GM12875 (cell line): ENCODE results near the gene MCEE.
"Not testable (repeated sequence)": the region's sequence is repeated elsewhere in the genome, so short reads cannot be mapped to it uniquely, and the experiment has no call there.

ENCODE experiments used
- H3K4me3 ChIP-seq: one replicate; pipeline ENCODE4 v1.5.1; 2011; ENCODE audit warnings: low read depth, low read length, control low read depth
- CTCF ChIP-seq: IDR thresholded peaks from 2 replicates; pipeline ENCODE4 v1.5.1; 2011; ENCODE audit warnings: low read depth, mild to moderate bottlenecking, control low read depth, inconsistent platforms, low read length, moderate library complexity, borderline replicate concordance; ENCODE audit not compliant: insufficient read depth

The MCEE gene

DNA sequence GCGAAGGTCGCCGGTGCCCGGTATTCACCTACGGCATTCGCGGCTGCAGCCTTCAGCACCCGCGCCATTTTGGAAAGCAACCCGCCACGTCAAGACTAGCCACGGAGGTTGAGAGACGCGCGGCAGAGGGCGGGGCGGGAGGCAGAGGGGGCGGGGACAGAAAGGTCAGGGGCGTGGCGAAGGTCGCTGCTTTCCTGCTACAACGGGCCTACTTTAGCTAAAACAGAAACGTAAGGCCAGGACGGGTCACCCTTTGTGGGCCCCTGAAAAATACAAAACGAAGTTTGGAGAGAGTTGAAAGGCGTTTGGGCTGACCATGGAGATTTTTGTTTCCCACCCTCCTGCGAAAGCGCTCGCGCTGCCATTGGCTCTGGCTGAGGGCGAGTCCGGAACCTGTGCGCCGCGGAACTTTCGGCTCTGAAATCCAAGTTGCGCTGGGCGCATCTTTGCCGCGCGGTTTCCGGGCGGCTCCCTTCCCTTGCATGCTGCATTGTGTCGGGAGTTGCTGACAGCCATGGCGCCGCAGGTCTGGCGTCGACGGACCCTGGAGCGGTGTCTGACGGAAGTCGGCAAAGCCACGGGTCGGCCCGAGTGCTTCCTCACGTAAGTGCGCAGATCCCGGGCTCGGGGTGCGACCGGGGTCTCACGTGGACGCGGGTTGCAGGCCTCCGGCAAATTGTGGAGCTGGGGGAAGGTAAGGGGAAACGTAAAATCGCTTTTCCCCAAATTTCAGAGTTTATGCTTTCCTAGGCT lies at the start of gene MCEE, which contains the start of gene MPHOSPH10:
Gene MCEE, minus strand, starts transcription at position 78 of the 753 bp plus-strand sequence. Its CDS starts 10 bp downstream, at position 68.
Gene MPHOSPH10, plus strand, starts transcription at position 483 of the 753 bp plus-strand sequence. Its CDS starts 32 bp downstream, at position 515.
- peak within 1 kb of the TSS; percentile 77 for H3K4me3 ChIP-seq
- no peak for TF ChIP-seq CTCF

GRCh38 chr2:71178836-71179235 lies 48.8 kb upstream of the MCEE start:
- H3K4me3 ChIP-seq: not testable (repeated sequence)

- TF ChIP-seq CTCF: no peak
- H3K4me3 ChIP-seq: no peak overlapping the region
Measured at GRCh38 chr2:71174207-71174606, 44.2 kb upstream of the MCEE start.

- H3K4me3 ChIP-seq: no peak overlapping the region
- TF ChIP-seq CTCF: no peak
Measured at GRCh38 chr2:71173096-71173495, 43.1 kb upstream of the MCEE start.

DNA sequence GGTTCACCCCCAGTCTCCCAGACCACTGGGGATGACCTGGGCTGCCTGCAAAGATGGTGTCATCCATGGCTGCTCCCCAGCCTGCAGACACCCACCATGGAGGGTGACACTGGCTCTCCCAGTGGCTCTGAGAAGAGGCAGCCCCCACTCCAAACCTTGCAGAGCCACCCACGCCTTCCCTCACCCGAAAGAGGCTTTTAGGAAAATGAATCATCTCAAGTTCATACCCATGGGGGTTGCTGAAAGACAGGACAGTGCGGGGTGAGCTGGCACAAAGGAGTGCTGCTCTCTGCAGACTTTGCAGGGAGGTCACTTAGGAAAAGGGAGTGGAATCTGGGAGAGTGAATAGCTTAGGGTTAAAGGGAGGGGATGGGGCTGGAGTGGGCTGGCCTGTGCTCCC lies 36.8 kb upstream of the MCEE start:
- TF ChIP-seq CTCF: no peak

GRCh38 chr2:71157124-71157793 lies 27.2 kb upstream of the MCEE start:
- H3K4me3 ChIP-seq: no peak overlapping the region
- peak; percentile 81 for TF ChIP-seq CTCF

More for the DNA sequence above, 36.8 kb upstream of the MCEE start:
- no peak overlapping the region for H3K4me3 ChIP-seq

DNA sequence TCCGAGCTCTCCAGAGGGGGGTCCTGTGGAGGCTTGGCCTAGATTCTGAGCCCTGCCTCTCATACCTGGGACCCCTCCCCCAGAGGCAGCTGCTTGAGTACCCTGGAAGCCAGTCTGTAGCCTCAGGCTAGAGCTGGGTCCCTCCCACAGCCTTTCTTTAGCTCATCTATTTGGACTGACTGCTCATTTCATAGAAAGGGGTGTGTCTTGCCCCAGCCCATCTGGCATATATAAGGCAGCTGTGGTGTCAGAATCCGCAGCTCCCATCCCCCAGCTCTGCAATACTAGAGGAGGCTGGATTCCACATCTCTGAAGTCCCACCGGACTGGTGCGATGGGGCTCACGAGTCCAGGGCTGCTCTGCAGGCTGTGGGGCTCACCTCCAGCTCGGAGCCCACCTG lies 26.5 kb upstream of the MCEE start:
- no peak for TF ChIP-seq CTCF

More for the DNA sequence above, 26.5 kb upstream of the MCEE start:
- H3K4me3 ChIP-seq: no peak overlapping the region
